Gastrocnemius medialis (tissue), 4 donors: ENCODE results near the gene ZFR.

ENCODE experiments used
- CTCF ChIP-seq, 5 experiments: fragments of 450-650 bp in 3 of 5; fragments of 200-600 bp in 2 of 5; sonication (generic) in 2 of 5; IDR thresholded peaks in 4 of 5; conservative IDR thresholded peaks in 1 of 5; 1 replicate in 4 of 5; 2 replicates in 1 of 5; pipeline ENCODE4 v1.5.1; 2016 to 2019; ENCODE audit warnings: antibody characterized with exemption in 5 of 5, mild to moderate bottlenecking in 3 of 5, moderate library complexity in 3 of 5
- POLR2A ChIP-seq, 2 donors: fragments of 450-650 bp; IDR thresholded peaks; one replicate each; pipeline ENCODE4 v1.6.1; 2017; ENCODE audit warnings: antibody characterized with exemption in 2 of 2, mild to moderate bottlenecking in 2 of 2, moderate library complexity in 2 of 2

- TF ChIP-seq POLR2A (IDR thresholded peaks at IDR 0.05) = no peak
- no peak for TF ChIP-seq CTCF (IDR thresholded peaks at IDR 0.05 in 4 of 5, conservative IDR thresholded peaks at IDR 0.05 in 1 of 5)
These were observed 127.5 kb downstream of the ZFR start for GRCh38 chr5:32317041-32317440.
